ENCODE measurements around the gene ITGA2B.
A peak's percentile ranks its signal among the peaks of the same experiment; 100 is the strongest.
"Not testable (repeated sequence)": the region's sequence is repeated elsewhere in the genome, so short reads cannot be mapped to it uniquely, and the experiment has no call there.

Gene ITGA2B

DNA sequence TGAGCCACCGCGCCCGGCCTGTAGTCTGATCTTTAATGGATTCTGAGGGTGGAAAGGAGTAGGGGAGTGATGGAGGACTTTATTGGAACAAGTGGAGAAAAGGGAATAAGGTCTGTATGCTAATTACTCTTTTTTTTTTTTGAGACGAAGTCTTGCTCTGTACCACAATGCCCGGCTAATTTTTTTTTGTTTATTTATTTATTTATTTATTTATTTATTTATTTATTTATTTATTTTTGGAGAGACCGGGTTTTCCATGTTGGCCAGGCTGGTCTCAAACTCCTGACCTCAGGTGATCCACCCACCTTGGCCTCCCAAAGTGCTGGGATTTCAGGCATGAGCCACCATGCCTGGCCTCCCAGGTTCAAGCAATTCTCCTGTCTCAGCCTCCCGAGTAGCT lies 59.9 kb downstream of the ITGA2B start:
- not testable (repeated sequence) for DNase-seq

DNA sequence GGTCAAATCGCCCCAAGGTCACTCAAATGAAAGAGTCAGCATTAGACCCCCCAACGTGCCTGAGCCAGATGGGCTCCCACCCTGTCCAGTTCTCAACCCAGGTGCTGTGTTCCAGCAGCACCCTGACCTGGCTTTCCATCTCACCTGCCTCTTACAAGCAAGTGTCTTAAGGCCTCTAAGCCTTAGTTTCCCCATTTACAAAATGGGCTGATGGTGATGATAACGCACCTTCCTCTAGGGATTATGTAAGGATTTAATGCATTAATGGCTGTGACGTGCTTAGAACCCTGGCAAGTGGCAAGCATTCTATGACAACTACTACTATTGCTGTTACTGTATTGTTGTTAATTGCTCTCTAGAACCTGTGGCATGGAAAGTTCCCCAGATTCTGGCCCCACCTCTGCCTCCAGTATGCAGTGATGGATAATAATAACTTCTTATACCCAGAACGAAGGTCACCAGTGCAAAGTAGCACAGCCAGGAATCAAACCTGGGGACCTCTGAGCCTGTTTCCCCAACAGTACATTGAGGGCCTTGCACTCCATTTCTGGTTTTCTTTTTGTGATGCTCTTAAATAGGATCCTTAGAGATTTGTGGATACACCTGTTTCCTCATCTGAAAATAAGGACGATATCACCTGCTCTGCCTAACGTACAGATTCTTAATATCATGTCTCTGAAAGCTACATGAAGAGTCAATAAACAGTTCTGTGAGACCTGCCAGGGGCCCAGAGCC lies 61.6 kb downstream of the ITGA2B start:
- no peak for DNase-seq

DNA sequence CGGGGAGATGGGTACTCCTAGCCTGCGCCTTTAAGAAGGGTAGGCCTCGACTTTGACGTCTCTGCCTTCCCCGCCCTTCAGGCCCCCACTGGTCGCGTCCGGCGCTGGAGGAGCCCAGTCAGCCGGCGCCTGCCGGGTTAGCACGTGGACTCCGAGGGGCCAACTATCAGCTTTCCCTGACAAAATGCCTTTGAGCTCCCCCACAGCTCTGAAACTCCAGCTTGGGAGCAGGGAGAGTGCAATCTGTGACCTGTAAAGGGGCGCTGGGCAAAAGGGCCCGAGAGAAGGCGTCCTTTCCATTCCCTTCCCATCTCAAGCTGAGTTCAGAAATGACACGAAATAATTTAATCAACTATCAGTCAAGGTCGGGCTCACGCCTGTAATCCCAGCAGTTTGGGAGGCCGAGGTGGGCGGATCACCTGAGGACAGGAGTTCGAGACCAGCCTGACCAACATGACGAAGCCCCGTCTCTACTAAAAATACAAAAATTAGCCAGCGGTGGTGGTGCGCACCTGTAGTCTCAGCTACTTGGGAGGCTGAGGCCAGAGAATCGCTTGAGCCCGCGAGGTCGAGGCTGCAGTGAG lies 62.5 kb downstream of the ITGA2B start:
- DNase-seq: peak; percentile 96

DNA sequence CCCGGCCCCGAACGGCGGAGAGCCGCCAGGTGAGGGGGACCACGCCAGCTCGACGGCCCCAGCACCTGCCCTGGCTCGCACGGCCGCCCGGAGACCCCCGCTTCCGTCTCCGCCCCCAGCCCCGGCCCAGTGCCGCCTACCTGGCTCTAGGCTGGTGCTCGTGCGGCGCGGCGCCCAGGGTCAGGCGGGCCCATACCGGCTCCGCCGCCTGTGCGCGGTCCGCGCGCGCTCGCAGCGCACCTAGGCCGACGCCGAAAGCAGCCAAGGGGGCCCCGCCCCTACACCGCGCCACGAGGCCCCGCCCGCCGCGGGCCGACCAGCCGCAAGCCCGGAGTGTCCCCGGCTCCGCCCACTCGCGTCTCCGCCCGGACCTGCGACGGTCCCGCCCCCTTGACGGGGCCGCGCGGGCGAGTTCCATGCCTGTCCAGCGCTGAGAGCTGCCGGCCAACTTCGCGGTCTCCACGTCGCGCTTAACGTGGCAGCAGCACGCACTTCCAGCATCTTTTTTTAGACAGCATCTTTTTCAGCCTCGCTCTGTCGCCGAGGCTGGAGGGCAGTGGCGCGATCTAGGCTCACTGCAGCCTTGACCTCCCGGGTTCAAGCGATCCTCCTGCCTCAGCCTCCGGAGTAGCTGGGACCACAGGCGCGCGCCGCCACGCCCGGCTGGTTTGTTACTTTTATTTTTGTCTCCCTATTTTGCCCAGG lies 64.7 kb downstream of the ITGA2B start, which contains the start of gene SLC25A39:
Gene SLC25A39 (minus strand): TSS at position 253 of the 705 bp plus-strand sequence. CDS start 1,261 bp downstream, outside the sequence.
- peak; percentile 94 for DNase-seq

DNA sequence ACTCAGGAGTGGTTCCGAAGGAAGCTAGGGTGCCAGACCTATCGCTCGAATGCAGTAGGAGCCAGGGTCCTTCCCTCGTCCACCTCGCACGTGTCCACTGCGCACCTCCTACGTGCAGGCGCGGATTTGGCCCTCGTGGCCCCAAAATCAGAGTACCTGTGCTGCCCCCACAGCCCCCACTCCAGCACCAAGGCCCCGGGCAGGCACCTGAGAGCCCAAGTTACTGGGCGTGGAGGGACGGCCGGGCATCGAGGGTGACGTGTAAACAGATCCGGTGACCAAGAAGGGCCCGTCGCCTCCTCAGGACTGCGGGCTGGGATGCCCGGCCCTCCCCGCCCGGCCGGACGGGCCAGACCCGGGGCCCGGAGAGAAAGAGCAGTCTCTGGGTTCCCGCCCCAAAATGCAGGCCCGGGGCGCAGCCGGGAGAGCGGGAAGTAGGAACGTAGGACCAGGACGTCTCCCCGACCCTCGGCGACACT lies 65.3 kb downstream of the ITGA2B start:
- DNase-seq: no peak

DNA sequence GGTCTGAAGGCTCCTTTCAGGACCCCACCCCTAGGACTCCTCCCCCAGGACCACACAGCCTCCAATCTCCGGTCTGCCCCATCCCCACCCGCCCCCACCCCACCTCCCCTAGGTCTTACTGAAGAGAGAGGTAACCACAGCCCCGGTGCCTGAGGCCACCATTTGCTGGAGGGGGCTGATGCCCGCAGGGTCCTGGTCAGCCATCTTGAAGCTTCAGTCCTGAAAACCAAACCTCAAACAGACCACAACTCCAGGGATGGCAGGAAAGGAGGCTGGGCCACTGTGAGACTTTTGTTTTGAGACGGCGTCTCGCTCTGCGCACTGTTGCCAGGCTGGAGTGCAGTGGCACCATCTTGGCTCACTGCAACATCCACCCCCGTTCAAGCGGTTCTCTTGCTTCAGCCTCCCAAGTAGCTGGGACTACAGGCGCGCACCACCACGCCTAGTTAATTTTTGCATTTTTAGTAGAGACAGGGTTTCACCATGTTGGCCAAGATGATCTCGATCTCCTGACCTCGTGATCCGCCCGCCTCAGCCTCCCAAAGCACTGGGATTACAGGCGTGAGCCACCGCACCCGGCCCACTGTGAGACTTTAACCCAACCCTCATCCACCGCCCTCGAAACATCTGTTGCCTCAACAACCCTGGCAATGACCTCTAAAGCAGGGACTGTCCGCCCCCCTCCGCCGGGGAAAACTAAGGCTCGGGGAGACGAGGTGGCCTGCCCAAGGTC lies 65.9 kb downstream of the ITGA2B start:
- no peak for DNase-seq

DNA sequence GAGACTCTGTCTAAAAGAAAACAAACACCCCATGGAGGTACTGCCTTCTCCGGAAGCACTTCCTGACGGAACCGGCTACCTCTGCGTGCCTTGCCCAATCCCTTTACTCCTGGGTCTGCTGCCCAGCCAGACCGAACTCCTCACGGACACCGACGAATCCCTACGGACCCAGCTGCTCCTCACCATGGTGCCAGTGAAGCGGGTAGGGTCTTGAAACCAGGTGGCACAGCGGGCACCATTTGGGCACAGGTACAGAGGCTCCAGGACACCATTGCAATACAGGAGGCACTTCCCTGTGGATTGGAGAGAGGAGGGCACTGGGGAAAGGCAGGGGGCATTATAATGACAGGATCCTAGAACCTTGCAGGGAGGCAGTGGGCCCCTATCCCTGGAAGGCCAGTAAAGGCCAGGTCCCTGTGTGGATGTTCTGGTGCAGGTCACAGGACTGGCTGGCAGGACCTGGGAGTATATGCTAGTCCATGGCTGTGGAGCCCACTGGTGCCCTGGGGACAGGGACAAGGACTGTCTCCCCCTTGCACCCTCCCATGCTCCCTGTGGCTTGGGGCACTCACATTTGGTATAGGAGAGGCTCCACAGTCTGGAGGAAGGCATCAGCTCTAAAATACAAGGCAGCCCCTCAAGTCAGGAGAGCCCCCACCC lies 67.1 kb downstream of the ITGA2B start:
- DNase-seq: no peak

Measured in CD4-positive, alpha-beta T cell treated with Interleukin-15 for 1 hour (primary cell).